ENCODE measurements around the gene SCIN. TPM values are rescaled to one million over a fixed set of nuclear protein-coding genes. Genes with fewer than 3 reads are reported as not detected.
A peak's percentile ranks its signal among the peaks of the same experiment; 100 is the strongest.

SCIN gene
- polyA plus RNA-seq, 1 of the 3 experiments (the other 2 are of a cell fraction): 0.02 TPM

GRCh38 chr7:12641196-12641595 lies 70.7 kb downstream of the SCIN start:
- no peak overlapping the region for H3K4me3 ChIP-seq (ENCODE audit: low read depth in 2 of 2, low read length in 1 of 2)
- H3K9me3 ChIP-seq: no peaks in the 10 kb centered on the region
- ChIA-PET CTCF (interaction anchor here (0.8 to 2.2 kb wide), 5 partner anchors 12 to 621 kb away, joined by 3 to 10 read pairs (median 4); partner anchors contain the start of gene ARL4A), POLR2A (no interaction called here)
- no peaks in the 10 kb centered on the region for H3K36me3 ChIP-seq (replicated peaks in 1 of 2; ENCODE audit: control insufficient read depth in 1 of 2, insufficient read depth in 2 of 2, low read length in 1 of 2)
- DNase-seq: no peak
- no peak overlapping the region for H3K9ac ChIP-seq
- no peak overlapping the region for H3K27ac ChIP-seq (ENCODE audit: low read depth in 2 of 2, low read length in 1 of 2)
- no peak overlapping the region for H2AFZ ChIP-seq (ENCODE audit: low read depth)
- peaks cover 0 to 6% of the 10 kb centered on the region in 2 experiments; a peak in 3 of 4 replicates for H3K4me1 ChIP-seq (ENCODE audit: control insufficient read depth in 1 of 2, insufficient read depth in 2 of 2, low read depth in 1 of 2, low read length in 1 of 2)
- H3K4me2 ChIP-seq: no peak overlapping the region
- H4K20me1 ChIP-seq (ENCODE audit: insufficient read depth): no peaks in the 10 kb centered on the region
- H3K79me2 ChIP-seq (ENCODE audit: insufficient read depth): no peaks in the 10 kb centered on the region
- no peaks in the 10 kb centered on the region for H3K9me2 ChIP-seq
- H3K27me3 ChIP-seq (ENCODE audit: insufficient read depth): no peaks in the 10 kb centered on the region; the same call in 1 of the 2 replicates
- TF ChIP-seq MXI1 (IDR thresholded peaks at IDR 0.05; ENCODE audit: low read depth, low read length) (no peak), RFX5 (IDR thresholded peaks at IDR 0.05; ENCODE audit: low read length) (no peak), FOSL2 (IDR thresholded peaks at IDR 0.05; ENCODE audit: borderline replicate concordance, low read depth) (no peak), FOXJ3 (CRISPR knock-in tag; IDR thresholded peaks at IDR 0.05) (no peak), NFIC (IDR thresholded peaks at IDR 0.05; ENCODE audit: borderline replicate concordance) (no peak), RAD21 (IDR thresholded peaks at IDR 0.05; ENCODE audit: low read length) (no peak), FOXM1 (IDR thresholded peaks at IDR 0.05; ENCODE audit: low read depth) (no peak), POLR2AphosphoS5 (IDR thresholded peaks at IDR 0.05; ENCODE audit: low read depth, low read length) (no peak), YY1 (IDR thresholded peaks at IDR 0.05; ENCODE audit: low read depth) (no peak), ELF1 (IDR thresholded peaks at IDR 0.05) (no peak), SIN3A (IDR thresholded peaks at IDR 0.05; ENCODE audit: borderline replicate concordance, low read depth, low read length) (no peak), TCF12 (IDR thresholded peaks at IDR 0.05) (no peak), RCOR1 (IDR thresholded peaks at IDR 0.05; ENCODE audit: low read length) (no peak), NRF1 (IDR thresholded peaks at IDR 0.05; ENCODE audit: low read depth, low read length) (no peak), TEAD4 (IDR thresholded peaks at IDR 0.05; ENCODE audit: borderline replicate concordance, insufficient read depth) (no peak)
- TF ChIP-seq, protein P1, sequence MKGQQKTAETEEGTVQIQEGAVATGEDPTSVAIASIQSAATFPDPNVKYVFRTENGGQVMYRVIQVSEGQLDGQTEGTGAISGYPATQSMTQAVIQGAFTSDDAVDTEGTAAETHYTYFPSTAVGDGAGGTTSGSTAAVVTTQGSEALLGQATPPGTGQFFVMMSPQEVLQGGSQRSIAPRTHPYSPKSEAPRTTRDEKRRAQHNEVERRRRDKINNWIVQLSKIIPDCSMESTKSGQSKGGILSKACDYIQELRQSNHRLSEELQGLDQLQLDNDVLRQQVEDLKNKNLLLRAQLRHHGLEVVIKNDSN (IDR thresholded peaks at IDR 0.05; ENCODE audit: borderline replicate concordance, low read depth): no peak
- TF ChIP-seq, protein P2, sequence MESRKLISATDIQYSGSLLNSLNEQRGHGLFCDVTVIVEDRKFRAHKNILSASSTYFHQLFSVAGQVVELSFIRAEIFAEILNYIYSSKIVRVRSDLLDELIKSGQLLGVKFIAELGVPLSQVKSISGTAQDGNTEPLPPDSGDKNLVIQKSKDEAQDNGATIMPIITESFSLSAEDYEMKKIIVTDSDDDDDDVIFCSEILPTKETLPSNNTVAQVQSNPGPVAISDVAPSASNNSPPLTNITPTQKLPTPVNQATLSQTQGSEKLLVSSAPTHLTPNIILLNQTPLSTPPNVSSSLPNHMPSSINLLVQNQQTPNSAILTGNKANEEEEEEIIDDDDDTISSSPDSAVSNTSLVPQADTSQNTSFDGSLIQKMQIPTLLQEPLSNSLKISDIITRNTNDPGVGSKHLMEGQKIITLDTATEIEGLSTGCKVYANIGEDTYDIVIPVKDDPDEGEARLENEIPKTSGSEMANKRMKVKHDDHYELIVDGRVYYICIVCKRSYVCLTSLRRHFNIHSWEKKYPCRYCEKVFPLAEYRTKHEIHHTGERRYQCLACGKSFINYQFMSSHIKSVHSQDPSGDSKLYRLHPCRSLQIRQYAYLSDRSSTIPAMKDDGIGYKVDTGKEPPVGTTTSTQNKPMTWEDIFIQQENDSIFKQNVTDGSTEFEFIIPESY (IDR thresholded peaks at IDR 0.05; ENCODE audit: borderline replicate concordance, low read depth): no peak
- whole genome bisulfite sequencing (ENCODE audit: low lambda C conversion rate): 73% methylated on average over 3 of the region's 3 CpGs
- H3F3A ChIP-seq (replicated peaks; ENCODE audit: insufficient read depth): peaks cover 22% of the 10 kb centered on the region

DNA sequence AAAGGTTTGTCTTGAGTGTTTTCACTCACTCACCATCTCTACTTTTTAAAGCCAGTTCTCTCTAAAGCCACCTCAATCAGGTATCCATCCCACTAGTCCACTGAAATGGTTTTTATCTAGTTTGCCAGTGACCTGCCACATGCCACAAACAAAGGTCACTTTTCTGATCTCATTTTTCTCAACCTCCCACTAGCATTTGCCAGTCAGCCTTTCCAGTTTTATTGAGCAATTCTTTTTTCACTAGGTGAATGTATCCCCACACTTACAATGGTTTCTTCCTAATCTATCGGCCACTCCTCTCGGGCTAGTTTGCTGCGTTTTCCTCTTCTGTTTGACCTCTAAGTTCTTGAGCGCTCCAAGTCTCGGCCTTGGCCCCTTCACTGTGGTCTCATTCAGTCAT lies 72.0 kb downstream of the SCIN start:
- 95% methylated on average over 5 of the region's 5 CpGs for WGBS (ENCODE audit: low lambda C conversion rate)

More for the DNA sequence above, 72.0 kb downstream of the SCIN start:
- no peak for DNase-seq
- no peaks in the 10 kb centered on the region for H3K36me3 ChIP-seq (replicated peaks in 1 of 2; ENCODE audit: control insufficient read depth in 1 of 2, insufficient read depth in 2 of 2, low read length in 1 of 2)
- peak overlapping the region; percentile 27 for H3K4me2 ChIP-seq
- H3K4me1 ChIP-seq (ENCODE audit: control insufficient read depth in 1 of 2, insufficient read depth in 2 of 2, low read depth in 1 of 2, low read length in 1 of 2): peaks cover 0 to 6% of the 10 kb centered on the region in 2 experiments; a peak in 3 of 4 replicates
- no peaks in the 10 kb centered on the region for H3K9me3 ChIP-seq
- H3K9me2 ChIP-seq: no peaks in the 10 kb centered on the region
- ChIA-PET CTCF (interaction anchor here (1.2 to 2.2 kb wide), 4 partner anchors 40 to 620 kb away, joined by 3 to 10 read pairs (median 6); no protein-coding TSS in a partner anchor), POLR2A (no interaction called here)
- peak overlapping the region; percentile 80; the same call in 1 of the 2 replicates for H2AFZ ChIP-seq (ENCODE audit: low read depth)
- no peaks in the 10 kb centered on the region; the same call in 1 of the 2 replicates for H3K27me3 ChIP-seq (ENCODE audit: insufficient read depth)
- H3K4me3 ChIP-seq (ENCODE audit: low read depth in 2 of 2, low read length in 1 of 2): no peak overlapping the region
- H3F3A ChIP-seq (replicated peaks; ENCODE audit: insufficient read depth): peaks cover 28% of the 10 kb centered on the region
- no peaks in the 10 kb centered on the region for H4K20me1 ChIP-seq (ENCODE audit: insufficient read depth)
- H3K9ac ChIP-seq: no peak overlapping the region
- no peaks in the 10 kb centered on the region for H3K79me2 ChIP-seq (ENCODE audit: insufficient read depth)
- H3K27ac ChIP-seq (ENCODE audit: low read depth in 2 of 2, low read length in 1 of 2): peak overlapping the region; percentile 41 to 57; a peak in 3 of 4 replicates
- TF ChIP-seq GATA2 (CRISPR knock-in tag; IDR thresholded peaks at IDR 0.05) (no peak), EP300 (IDR thresholded peaks at IDR 0.05; ENCODE audit: borderline replicate concordance in 1 of 2, low read depth in 1 of 2, low read length in 1 of 2) (no peak), FOXM1 (IDR thresholded peaks at IDR 0.05; ENCODE audit: low read depth) (no peak), MEF2A (IDR thresholded peaks at IDR 0.05; ENCODE audit: borderline replicate concordance, low read depth) (no peak), SMC3 (IDR thresholded peaks at IDR 0.05; ENCODE audit: low read depth, low read length) (no peak), TEAD4 (IDR thresholded peaks at IDR 0.05; ENCODE audit: borderline replicate concordance, insufficient read depth) (no peak), USF2 (IDR thresholded peaks at IDR 0.05; ENCODE audit: borderline replicate concordance, low read depth, low read length) (no peak), TAF1 (IDR thresholded peaks at IDR 0.05; ENCODE audit: borderline replicate concordance, low read depth, low read length) (no peak), MAX (IDR thresholded peaks at IDR 0.05; ENCODE audit: low read depth) (no peak)
- TF ChIP-seq, protein P1 (IDR thresholded peaks at IDR 0.05; ENCODE audit: borderline replicate concordance, low read depth): no peak

Data from SK-N-SH (cell line).